HTERT RPE-1 (cell line): ENCODE data around the gene IRF3.

Source experiments
- in situ Hi-C: fragments of 300-500 bp; cut with MboI; formaldehyde crosslinking; loops from 4 replicates; pipeline ENCODE4 v1.14.3; 2020; ENCODE audit warnings: low sequenced_read_pairs

Gene IRF3

DNA sequence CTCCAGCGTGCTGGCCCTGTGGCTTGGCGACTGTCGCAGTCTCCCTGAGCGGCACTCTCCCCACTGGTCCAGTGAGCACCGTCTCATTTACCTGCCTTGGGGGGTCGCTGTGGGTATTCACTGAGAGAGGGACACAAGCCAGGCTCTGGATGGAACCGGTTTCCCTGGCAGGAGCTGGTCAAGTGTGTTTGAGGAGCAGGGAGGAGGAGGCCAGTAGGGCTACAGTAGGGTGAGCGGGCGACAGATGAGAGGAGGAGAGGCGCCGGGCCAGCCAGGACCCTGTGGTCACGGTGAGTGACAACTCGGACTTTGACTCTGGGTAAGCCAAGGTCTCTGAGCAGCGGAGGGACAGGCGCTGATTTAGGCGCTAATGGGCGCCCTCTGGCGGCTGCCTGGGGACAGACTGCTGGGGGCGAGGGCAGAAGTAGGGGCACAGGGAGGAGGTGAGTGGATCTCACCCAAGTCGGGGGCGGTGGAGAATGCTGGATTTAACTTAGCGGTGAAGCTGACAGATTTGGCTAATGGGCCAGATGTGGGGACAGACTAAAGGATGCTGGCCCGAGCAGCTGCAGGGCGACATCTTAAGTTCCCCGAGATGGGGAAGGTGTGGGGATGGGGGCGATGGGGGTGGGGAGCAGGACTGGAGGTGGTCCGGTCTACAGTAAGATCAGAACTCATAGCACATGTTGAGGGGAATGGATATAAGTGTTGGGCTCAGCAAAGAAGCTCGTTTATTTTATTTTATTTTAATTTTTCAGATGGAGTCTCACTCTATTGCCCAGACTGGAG, 6.7 kb upstream of the IRF3 start:
- in situ Hi-C loops: no loop called here

- in situ Hi-C loops: no loop called here
Observed at GRCh38 chr19:49669516-49669915, 3.9 kb upstream of the IRF3 start.

DNA sequence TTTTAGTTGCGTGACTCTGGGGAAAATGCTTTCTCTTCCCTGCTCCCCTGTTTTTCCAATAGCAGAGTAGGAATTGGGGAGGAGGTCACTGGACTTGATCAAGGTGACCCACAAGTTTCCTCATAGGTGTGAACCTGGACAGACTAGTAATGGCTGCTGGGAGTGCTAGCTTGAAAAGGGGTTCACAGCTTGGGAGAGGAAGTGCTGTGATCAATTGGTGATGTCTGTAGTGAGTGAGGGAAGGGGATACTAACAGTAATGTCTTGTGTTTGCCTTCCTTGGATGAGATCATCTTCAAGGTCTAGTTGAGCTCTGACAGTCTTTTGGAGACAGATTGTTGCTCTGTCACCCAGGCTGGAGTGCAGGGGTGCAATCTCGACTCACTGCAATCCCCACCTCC, 1.8 kb upstream of the IRF3 start:
- in situ Hi-C loops: no loop called here

DNA sequence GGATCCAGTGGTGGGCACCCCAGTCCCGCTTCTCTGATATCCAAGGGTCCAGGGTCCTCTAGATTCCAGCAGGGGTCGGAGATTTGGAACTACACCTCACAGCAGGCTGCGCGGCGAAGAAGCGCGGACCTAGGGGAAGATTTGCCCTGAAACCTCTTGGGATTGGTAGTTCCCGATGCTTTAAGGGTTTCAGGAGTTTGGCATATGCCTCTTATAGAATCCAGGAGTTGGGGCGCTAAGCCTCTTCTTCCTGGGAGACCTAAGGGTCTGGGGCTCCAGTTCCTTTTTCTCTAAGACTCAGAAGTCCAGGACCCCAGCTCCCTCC, 425 bp upstream of the IRF3 start:
- in situ Hi-C loops: no loop called here

DNA sequence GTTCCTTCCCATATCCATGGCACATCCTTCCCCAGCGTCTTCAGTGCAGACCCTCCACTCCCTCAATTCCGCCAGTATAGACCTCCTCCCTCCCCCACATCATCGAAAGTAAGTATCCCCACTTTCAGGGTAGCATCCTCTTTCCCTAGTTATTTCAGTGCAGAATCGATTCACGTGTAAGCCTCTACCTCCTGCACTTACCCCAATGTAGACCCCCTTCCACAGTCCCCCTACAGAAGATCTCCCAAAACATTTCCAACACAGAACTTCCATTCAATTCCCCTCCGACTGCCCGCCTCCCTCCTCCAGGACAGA, 664 bp downstream of the IRF3 start:
- in situ Hi-C loops: no loop called here

GRCh38 chr19:49664171-49665035, 1.3 kb downstream of the IRF3 start:
- in situ Hi-C loops: no loop called here

GRCh38 chr19:49663224-49663623, 2.4 kb downstream of the IRF3 start:
- in situ Hi-C loops: no loop called here

DNA sequence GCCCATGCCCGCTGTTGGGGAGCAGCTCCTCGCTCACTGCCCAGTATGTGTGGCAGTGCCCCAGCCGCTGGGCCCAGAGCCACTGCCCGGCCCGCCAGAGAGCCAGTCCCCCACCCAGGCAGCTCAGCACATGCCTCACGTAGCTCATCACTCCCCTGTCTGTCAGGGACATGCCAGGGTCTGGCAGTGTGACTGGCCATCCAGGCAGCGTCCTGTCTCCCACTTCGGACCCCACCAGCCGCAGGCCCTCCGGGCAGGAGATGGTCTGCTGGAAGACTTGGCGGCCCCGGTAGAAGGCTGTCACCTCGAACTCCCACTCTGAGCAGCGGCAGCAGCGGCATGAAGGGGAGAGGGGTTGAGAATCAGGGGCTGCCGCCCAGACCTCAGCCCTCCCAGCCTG, 3.6 kb downstream of the IRF3 start:
- in situ Hi-C loops: no loop called here

GRCh38 chr19:49660338-49660961, 5.2 kb downstream of the IRF3 start:
- in situ Hi-C loops: no loop called here

GRCh38 chr19:49658566-49659442, 6.9 kb downstream of the IRF3 start:
- in situ Hi-C loops: no loop called here

GRCh38 chr19:49658139-49658517, 7.5 kb downstream of the IRF3 start:
- in situ Hi-C loops: no loop called here

GRCh38 chr19:49657493-49658138, 8.0 kb downstream of the IRF3 start:
- in situ Hi-C loops: no loop called here

DNA sequence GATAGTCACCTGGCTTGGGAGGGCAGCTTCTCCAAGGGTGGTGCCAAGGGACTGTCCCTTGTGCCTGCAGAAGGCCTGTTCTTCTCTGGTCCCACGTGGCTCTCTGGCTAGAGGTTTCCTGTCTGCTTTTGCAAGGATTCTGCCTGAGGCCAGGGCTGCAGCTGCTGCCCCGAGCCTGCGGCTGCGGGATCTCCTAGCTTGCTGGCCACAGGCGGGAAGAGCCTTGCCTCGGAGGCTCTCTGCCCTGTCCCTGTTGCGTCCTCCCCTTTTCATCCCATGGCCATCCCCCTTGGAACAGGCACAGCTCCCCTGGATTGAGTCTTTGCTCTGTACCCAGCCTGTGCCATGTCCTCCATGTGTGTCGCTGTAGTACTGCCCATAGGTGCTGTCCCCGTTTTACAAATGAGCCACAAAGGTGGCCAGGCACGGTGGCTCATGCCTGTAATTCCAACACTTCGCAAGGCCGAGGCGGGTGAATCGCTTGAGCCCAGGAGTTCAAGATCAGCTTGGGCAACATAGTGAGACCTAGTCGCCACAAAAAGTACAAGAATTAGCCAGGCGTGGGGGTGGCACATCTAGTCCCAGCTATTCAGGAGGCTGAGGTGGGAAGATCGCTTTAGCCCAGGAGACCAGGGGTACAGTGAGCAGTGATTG, 9.1 kb downstream of the IRF3 start:
- in situ Hi-C loops: no loop called here

- in situ Hi-C loops: no loop called here
Observed at GRCh38 chr19:49655570-49656455, 9.8 kb downstream of the IRF3 start.

DNA sequence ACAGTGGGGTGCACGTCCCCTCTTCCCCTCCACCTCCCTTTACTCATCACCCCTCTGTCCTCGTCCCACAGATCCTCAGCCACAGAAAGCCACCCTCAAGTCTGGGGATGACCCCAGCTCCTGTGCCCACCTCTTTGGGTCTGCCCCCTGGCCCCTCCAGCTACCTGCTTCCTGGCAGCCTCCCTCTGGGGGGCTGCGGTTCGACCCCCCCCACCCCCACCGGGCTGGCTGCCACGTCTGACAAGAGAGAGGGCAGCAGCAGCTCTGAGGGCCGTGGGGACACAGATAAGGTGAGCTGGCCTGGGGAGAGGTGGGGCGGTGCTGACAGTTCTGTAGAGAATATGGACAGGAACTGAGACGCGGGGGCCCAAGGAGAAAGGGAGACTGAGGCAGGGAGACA, 11.1 kb downstream of the IRF3 start:
- in situ Hi-C loops: no loop called here

GRCh38 chr19:49653466-49653806, 12.2 kb downstream of the IRF3 start:
- in situ Hi-C loops: no loop called here

DNA sequence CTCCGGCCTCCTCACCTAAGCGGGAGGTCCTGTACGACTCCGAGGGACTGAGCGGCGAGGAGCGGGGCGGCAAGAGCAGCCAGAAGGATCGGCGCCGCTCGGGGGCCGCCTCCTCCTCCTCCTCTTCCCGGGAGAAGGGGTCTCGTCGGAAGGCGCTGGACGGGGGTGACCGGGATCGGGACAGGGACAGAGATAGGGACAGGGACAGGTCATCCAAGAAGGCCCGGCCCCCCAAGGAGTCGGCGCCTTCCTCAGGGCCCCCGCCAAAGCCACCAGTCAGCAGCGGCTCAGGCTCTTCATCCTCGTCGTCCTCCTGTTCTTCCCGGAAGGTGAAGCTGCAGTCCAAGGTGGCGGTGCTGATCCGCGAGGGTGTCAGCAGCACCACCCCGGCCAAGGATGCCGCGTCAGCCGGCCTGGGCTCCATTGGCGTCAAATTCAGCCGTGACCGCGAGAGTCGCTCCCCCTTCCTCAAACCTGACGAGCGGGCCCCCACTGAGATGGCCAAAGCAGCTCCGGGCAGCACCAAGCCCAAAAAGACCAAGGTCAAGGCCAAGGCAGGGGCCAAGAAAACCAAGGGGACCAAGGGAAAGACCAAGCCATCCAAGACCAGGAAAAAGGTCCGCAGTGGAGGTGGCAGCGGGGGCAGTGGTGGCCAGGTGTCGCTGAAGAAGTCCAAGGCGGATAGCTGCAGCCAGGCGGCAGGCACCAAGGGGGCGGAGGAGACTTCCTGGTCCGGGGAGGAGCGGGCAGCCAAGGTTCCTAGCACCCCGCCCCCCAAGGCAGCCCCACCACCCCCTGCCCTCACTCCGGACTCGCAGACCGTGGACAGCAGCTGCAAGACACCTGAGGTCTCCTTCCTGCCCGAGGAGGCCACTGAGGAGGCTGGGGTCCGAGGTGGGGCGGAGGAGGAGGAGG, 12.8 kb downstream of the IRF3 start:
- in situ Hi-C loops: no loop called here

- in situ Hi-C loops: no loop called here
Observed at GRCh38 chr19:49651820-49652550, 13.7 kb downstream of the IRF3 start.
